ENCODE measurements around the gene ADM. TPM values are rescaled to one million over a fixed set of nuclear protein-coding genes. Genes with fewer than 3 reads are reported as not detected.

Gene ADM
- total and polyA plus RNA-seq, 8 donors: 7.3 to 51.4 (median 12.0) TPM

DNA sequence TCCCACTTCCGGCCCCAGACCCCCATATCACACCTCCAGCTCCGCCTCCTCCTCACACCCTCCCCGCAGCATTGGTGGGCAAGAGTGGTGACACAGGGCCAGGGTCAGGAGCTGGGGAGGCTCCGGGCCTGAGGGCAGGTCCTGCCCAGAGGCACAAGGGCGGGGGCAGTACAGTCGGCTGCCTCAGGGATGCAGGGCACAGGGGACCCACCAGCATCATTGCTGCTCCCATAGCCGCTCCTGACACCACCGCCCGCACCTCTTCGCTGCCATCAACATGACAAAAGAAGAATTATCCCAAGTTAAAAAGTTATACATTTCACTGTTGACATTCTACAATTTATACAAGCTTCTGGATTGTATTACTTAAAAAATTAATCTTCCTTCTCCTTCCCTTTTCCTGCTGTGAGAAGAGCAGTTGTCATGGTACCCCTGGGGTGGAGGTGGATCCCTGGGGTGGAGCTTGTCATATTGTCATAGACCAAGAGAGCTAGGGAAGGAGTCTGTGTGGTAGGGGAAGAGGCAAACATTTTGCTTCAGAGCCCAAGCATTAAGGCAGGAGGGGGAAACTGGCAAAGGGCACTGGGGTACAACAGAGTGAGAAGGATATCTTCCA lies 15.0 kb upstream of the ADM start:
- H3K27me3 ChIP-seq: peaks cover 0 to 7% of the 10 kb centered on the region in 2 donors
- TF ChIP-seq, protein P1, sequence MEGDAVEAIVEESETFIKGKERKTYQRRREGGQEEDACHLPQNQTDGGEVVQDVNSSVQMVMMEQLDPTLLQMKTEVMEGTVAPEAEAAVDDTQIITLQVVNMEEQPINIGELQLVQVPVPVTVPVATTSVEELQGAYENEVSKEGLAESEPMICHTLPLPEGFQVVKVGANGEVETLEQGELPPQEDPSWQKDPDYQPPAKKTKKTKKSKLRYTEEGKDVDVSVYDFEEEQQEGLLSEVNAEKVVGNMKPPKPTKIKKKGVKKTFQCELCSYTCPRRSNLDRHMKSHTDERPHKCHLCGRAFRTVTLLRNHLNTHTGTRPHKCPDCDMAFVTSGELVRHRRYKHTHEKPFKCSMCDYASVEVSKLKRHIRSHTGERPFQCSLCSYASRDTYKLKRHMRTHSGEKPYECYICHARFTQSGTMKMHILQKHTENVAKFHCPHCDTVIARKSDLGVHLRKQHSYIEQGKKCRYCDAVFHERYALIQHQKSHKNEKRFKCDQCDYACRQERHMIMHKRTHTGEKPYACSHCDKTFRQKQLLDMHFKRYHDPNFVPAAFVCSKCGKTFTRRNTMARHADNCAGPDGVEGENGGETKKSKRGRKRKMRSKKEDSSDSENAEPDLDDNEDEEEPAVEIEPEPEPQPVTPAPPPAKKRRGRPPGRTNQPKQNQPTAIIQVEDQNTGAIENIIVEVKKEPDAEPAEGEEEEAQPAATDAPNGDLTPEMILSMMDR (IDR thresholded peaks at IDR 0.05): no peak
- H3K36me3 ChIP-seq: no peaks in the 10 kb centered on the region
- H3K27ac ChIP-seq: no peak overlapping the region
- no peaks in the 10 kb centered on the region for H3K9me3 ChIP-seq
- ATAC-seq (no peak), DNase-seq (no peak)
- no peak overlapping the region for H3K4me3 ChIP-seq
- intact Hi-C loops (cut with DNase I): no loop called here
- peaks cover 6 to 87% of the 10 kb centered on the region in 2 donors for H3K4me1 ChIP-seq

DNA sequence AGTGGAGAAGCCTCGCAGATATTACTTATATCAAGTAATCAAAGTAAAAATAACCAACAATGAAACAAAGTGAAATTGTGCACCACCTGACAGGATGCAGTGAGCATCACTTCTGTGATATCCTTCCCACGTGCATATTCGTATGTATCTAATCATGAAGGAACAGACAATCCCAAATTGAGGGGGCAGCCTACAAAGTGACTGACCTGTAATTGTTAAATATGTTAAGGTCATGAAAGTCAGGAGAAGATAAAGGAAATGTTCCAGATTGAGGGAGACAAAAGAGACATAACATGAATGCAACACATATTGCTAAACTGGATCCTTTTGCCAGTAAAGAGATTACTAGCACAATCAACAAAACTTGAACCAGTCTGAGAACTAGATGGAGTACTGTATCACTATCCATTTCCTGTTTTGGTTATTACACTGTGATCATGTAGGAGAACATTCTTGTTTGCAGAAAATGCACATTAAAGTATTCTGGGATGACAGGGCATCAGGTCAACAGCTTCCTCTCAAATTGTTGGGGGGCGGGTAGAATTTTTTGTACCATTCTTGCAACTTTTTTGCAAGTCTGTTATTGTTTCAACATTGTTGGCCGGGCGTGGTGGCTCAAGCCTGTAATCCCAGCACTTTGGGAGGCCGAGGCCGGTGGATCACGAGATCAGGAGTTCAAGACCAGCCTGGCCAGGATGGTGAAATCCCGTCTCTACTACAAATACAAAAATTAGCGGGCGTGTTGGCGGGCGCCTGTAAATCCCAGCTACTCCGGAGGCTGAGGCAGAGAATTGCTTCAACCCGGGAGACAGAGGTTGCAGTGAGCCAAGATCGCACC lies 12.9 kb upstream of the ADM start:
- TF ChIP-seq, protein P1 (IDR thresholded peaks at IDR 0.05): no peak
- peaks cover 6 to 83% of the 10 kb centered on the region in 2 donors for H3K4me1 ChIP-seq

DNA sequence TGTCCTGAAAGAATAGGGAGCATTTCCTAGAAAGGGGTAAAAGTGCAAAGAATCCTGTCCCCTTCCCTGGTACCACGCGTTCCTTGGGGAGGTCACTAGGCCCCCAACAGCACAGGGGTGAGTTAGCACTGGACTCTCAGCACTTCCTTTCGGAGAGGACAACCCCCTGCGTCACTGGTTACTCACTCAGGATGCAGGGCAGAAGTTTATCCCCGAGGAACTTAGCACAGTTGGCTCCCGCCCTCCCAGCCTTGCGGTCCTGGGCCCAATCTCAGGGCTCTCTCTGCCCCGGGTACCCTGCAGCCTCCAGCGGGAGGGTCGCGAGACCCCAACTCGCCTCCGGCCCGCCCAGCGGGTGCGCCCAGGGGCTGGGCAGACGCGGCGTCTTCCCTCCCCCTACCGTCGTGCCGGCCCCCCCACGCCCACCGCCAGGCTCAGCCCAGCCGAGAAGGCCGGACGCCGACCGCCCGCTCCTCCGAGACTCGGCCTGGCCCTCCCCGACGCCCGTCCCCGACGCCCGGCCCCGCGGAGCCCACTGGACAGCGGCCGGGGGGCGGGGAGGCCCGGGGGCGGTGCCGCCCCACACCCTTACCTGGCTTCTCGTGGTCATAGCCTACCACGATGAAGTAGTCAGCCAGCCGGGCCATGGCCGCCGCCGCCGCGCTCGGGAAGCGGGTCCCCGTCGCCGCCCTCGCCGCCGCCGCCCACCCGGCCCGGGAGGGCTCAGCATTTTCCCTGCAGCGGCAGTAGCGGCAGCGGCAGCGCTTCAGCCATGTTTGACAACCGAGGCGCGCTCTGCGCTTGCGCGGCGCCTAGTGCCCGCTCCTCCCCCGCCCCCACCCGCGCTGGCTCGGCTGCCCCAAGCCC lies 11.2 kb upstream of the ADM start, which contains the start of gene SBF2:
Gene SBF2 (minus strand): TSS at position 797 of the 867 bp plus-strand sequence. CDS start 150 bp downstream, at position 647.
- Histone ChIP-seq H3K36me3 (no peaks in the 10 kb centered on the region), H3K27ac (peak within 1 kb of the TSS; percentile 94 to 95), H3K9me3 (no peaks in the 10 kb centered on the region), H3K27me3 (peaks cover 6 to 32% of the 10 kb centered on the region in 2 donors), H3K4me1 (peaks cover 9 to 76% of the 10 kb centered on the region in 2 donors), H3K4me3 (peak within 1 kb of the TSS; percentile 70 to 78)
- ATAC-seq: peak; percentile 84
- DNase-seq: peak; percentile 87 to 96 (median 90)
- intact Hi-C loops (cut with DNase I): no loop called here
- TF ChIP-seq, protein P1 (IDR thresholded peaks at IDR 0.05): no peak

More for the DNA sequence above, 12.9 kb upstream of the ADM start:
- no peaks in the 10 kb centered on the region for H3K9me3 ChIP-seq
- ATAC-seq: no peak
- peak in 1 of 4 donors; percentile 69 for DNase-seq
- intact Hi-C loops (cut with DNase I): no loop called here
- peaks cover 6 to 26% of the 10 kb centered on the region in 2 donors for H3K27me3 ChIP-seq
- no peaks in the 10 kb centered on the region for H3K36me3 ChIP-seq
- peak overlapping the region in 1 of 2 donors; percentile 94 for H3K27ac ChIP-seq
- peak overlapping the region in 1 of 2 donors; percentile 78 for H3K4me3 ChIP-seq

DNA sequence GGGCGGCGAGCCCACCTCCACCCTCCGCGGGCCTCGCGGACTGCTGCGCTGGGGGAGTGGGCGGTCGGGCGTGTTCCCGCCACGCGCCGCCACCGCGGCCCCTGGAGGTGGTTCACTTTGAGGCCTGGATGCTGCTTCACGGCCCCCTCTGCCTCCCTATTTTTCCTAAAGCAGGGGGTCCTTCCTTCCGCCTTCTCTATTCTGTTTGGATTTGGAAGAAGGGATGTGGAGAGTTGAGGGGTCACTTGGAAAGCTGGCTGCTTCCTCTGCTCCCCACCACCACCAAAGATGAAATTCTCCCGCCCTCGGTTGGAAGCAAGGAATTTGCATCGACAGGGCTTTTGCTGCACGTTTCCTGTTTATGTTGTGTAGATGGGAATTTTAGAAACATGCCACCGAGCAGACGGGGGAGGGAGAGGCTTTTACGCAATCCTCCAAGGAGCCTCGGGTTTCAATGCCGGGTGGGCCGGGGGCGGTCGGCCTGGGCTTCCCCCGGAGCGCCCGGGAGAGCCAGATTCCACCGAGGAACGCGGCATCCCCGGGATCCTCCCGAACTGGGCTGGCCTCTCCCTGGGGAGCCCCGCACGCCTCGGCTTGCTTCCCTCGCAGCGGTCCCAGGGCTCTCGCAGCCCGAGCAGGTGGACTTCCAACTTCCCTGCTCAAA lies 10.5 kb upstream of the ADM start:
- Histone ChIP-seq H3K4me1 (peaks cover 10 to 79% of the 10 kb centered on the region in 2 donors), H3K27me3 (peaks cover 6 to 32% of the 10 kb centered on the region in 2 donors), H3K36me3 (no peaks in the 10 kb centered on the region), H3K9me3 (no peaks in the 10 kb centered on the region), H3K4me3 (peak overlapping the region; percentile 70 to 78), H3K27ac (peak overlapping the region; percentile 94 to 95)
- TF ChIP-seq, protein P1 (IDR thresholded peaks at IDR 0.05): no peak
- intact Hi-C loops (cut with DNase I): no loop called here
- peak; percentile 52 to 92 (median 85) for DNase-seq
- ATAC-seq: peak; percentile 9

All from left lung (tissue), 10 donors.